ENCODE measurements around the gene RIMBP2.

Gene RIMBP2

GRCh38 chr12:130419116-130419515 is 297.0 kb downstream of the RIMBP2 start:
- no peak for DNase-seq (ENCODE audit: low spot score)

DNA sequence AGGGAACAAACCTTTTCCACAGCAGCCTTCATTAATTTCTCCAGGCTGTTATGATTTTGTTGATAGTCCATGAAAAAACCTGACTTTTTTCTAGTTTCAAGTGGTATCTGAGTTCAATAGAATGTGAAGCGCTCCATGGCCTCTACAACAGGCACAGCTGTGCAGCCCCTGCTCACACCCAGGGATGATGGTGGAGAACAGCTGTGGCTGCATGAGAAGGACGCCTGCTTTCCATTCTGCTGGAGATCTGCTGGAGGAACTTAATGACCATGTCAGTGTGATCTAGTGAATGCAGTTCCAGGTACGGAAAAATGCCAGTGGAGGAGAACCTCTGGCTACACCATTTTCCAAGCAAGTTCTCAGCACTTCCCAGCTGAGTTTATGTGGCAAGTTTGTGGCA is 297.8 kb downstream of the RIMBP2 start:
- no peak for DNase-seq (ENCODE audit: low spot score)

DNA sequence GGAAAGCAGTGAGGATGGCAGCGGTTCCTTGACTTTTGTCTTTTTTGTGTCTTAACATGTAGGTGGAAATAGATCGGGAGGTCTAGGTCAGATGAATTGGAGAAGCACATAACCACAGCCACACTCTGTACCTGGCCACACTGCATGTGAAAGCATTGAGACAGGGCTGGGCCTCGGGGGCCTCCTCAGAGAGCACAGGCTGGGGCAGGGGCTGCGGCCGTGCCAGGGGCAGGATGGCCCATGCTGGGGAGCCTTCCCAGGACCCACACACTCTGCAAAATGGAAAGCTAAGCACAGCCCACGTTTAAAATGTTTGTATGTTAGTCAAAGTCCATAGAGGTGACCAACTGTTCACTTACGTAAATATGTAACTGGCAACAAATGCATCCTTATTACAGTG is 301.7 kb downstream of the RIMBP2 start:
- DNase-seq (ENCODE audit: low spot score), result no peak

DNA sequence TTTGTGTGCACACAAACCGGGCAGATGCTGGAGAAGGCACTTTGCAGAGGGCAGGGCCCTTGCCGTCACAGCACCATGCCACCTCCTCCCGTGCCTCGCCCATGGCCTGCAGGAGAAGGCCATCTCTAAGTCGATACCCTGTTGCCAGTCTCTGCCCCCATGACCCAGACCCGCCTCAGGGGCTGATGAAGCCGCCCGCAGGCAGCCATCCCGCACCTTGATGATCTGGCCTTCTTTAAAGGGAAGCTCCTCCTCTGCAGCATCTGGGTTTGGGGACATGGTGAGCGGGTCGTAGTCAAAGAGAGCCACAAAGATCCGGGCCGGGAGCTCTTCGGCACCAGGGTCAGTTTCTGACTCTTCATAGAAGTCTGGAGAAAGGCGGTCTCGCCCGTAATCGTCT is 302.2 kb downstream of the RIMBP2 start:
- no peak for DNase-seq (ENCODE audit: low spot score)

DNA sequence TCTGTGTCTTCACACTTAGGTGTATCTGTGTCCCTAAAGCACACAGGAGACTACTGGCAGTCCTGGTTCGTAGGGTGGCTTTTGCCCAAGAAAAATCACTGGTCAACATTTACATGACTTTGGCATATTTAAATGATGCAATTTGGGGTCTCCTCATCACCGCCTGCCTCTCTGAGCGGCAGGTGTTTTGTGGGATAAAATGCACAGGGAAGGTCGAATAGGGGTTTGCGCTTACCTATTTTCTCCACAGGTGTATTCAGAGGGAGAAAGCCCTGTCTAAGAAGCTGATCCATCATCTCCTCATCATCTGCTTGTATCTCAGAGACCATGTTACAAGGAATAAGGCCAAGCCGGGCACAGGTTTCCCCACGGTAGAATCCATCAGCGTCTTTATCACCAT is 303.7 kb downstream of the RIMBP2 start:
- no peak for DNase-seq (ENCODE audit: low spot score)

GRCh38 chr12:130405332-130405731 is 310.8 kb downstream of the RIMBP2 start:
- no peak for DNase-seq (ENCODE audit: low spot score)

DNA sequence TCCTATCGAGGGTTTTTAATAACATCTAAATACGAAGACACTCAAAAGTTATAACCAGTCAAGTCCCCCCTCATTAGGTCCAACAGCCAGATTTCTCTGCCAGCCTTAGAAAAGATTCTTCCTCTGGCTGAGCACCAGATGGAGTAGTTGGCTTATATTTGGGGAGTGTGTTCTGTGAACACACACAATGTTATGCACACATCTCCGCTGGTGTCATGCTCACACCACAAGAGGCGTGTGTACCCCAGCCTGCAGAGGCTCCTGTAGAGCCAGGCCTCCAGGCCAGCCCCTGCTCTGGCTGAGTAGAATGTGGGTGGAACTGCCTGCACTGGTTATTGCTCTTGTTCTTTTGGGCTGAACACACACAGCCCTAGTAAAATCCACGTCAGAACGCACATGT is 314.4 kb downstream of the RIMBP2 start:
- DNase-seq (ENCODE audit: low spot score), result no peak

- DNase-seq (ENCODE audit: low spot score), result no peak
Measured at GRCh38 chr12:130398100-130398848, 317.8 kb downstream of the RIMBP2 start.

DNA sequence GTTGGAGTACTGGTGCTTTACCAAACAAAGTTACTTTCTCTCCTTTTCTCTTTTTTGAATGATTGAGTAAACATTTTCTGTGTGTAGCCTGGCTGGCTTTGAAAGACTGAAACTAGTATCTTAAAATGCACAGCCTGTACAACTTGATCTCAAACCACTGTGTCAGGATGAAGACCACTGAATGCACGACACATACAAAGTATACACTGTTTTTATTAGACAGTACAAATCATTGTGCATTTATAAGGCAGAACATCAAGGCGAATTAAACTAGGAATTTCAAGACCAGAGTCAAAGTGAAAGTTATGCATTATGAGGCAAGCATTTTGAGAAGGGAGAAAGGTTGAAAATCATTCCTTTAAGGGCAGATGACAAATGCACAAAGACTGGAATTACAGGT is 319.4 kb downstream of the RIMBP2 start:
- no peak for DNase-seq (ENCODE audit: low spot score)

- no peak for DNase-seq (ENCODE audit: low spot score)
Measured at GRCh38 chr12:130394906-130395305, 321.2 kb downstream of the RIMBP2 start.

DNA sequence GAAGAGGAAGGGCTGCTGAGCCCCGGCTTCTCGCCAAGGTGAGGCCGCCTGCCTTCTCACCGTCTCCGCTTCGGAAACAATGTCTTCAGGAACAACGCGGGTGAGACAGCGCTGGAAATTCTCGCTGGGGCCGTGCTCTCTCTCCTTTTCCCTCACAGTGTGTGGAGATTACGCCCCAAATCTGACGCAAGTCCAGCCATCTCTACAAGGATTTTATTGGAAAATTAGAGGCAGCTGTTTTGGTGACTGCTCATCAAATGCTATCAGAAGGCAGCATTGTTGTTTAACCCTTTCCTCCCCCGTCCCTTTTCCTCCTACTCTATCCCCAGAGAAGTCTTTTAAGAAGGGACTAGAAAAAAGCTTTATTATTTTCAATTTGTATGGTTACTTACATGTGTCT is 324.9 kb downstream of the RIMBP2 start:
- DNase-seq (ENCODE audit: low spot score), result no peak

GRCh38 chr12:130385193-130385592 is 330.9 kb downstream of the RIMBP2 start:
- no peak for DNase-seq (ENCODE audit: low spot score)

DNA sequence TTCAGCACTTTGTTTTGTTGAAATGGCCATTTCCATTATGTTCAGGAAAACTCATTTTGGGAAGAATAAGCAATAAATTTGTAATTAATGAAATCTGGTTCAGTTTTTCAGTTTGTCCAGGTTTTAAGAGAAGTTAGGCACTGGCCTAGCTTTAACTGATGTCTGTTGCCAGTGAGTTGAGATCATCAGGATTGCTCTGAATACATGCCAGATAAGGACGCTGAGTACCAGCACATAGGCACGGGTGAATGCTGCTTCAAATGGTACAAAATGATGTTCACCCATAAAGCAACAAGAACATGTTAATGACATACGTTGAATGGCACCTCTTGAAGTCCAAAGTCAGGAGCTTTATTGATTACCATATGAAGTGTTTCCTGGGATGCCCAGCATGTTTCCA is 331.9 kb downstream of the RIMBP2 start:
- DNase-seq (ENCODE audit: low spot score), result no peak

- no peak for DNase-seq (ENCODE audit: low spot score)
Measured at GRCh38 chr12:130382818-130383217, 333.3 kb downstream of the RIMBP2 start.

GRCh38 chr12:130375296-130376287 is 340.5 kb downstream of the RIMBP2 start:
- DNase-seq (ENCODE audit: low spot score), result no peak

GRCh38 chr12:130374083-130374482 is 342.0 kb downstream of the RIMBP2 start:
- DNase-seq (ENCODE audit: low spot score), result no peak

DNA sequence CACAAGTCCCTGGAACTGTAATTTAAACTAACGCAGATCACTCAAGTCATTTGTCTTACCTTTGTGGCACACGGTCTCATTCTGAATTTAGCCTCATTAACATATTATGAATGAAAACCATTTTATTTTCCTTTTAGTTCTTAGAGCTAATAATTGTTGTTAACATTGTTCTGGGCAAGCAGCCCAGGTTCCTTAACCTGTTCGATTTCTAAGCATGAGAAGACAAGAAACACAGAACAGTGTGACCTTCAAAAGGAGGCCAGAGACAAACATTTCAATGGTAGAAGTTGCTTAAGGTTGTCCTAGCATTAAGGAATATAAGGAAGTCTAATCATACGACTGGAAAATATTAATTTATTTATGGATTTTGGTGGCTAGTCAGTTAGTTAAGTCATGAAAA is 343.2 kb downstream of the RIMBP2 start:
- no peak for DNase-seq (ENCODE audit: low spot score)

DNA sequence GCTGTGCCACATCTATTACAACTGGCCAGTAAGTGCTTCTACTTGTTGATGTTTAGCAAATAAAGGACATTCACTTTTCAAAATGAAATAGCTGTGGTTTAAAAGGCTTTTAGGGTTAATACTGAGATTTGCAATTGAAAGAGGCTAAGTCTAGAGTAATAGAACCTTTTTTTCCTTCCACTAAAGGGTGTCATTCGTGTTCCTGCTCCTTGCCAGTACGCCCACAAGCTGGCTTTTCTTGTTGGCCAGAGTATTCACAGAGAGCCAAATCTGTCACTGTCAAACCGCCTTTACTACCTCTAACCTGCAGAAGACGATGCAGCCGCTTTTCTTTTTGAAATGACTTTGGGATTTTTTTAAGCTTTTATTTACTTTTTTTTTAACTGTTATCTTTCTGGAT is 344.8 kb downstream of the RIMBP2 start:
- DNase-seq (ENCODE audit: low spot score), result no peak

DNA sequence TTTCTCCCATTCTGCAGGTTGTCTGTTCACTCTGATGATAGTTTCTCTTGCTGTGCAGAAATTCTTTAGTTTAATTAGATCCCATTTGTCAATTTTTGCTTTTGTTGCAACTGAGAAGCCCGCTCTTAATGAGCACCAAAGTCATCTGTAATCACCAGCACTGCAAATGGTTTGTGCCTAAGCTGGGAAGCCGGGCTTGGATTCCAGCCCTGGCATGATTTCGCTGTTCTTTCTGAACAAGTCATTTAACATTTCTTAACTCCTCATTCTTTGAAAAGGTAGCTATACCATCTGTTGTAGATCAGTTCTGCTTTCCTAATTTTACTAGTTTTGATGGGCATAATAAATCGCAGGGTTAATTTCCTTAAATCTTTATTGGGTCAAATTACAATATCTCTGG is 346.3 kb downstream of the RIMBP2 start:
- no peak for DNase-seq (ENCODE audit: low spot score)

DNA sequence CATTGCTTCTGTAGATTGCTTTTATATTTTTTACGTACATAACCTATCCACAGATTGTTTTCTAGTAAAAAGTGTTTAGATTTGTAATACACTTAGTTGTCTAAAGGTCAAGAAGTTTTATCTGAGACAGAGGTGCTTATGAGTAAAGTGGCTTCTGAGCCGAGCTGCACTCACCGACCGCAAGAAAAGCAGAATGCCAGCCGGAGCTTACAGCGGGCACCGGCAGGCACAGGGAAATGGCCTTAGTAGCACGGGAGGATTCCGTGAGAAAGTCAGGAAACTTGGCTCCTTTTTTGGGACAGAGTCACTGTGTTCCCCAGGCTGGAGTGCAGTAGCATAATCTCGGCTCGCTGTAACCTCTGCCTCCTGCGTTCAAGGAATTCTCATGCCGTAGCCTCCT is 348.6 kb downstream of the RIMBP2 start:
- DNase-seq (ENCODE audit: low spot score), result no peak

- no peak for DNase-seq (ENCODE audit: low spot score)
Measured at GRCh38 chr12:130367003-130367402, 349.1 kb downstream of the RIMBP2 start.

DNA sequence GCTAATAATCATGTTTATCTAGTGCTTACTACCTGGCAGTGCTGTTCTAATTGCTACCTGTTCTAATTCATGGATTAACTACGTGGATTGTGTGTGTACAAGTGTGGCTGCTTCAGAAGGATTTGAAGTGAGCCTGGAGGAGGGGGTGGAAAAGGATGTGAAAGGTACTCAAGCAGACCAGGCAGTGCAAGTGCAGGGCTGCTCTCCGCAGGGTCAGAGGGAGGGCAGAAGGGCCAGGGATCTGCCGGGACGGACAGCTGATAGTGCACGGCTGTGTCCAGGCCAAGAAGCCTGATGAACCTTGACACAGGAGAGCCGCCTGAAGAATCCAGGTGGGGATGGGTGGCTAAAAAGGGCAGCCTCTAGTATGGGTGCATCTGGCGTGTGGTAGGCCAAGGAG is 349.9 kb downstream of the RIMBP2 start:
- DNase-seq (ENCODE audit: low spot score), result no peak

GRCh38 chr12:130364578-130364977 is 351.5 kb downstream of the RIMBP2 start:
- no peak for DNase-seq (ENCODE audit: low spot score)
